ENCODE results near the gene FBXO28. TPM values are rescaled to one million over a fixed set of nuclear protein-coding genes. Genes with fewer than 3 reads are reported as not detected.

The FBXO28 gene
- total RNA-seq, 4 donors from 2014 or later: 26.6 to 46.8 (median 28.8) TPM

DNA sequence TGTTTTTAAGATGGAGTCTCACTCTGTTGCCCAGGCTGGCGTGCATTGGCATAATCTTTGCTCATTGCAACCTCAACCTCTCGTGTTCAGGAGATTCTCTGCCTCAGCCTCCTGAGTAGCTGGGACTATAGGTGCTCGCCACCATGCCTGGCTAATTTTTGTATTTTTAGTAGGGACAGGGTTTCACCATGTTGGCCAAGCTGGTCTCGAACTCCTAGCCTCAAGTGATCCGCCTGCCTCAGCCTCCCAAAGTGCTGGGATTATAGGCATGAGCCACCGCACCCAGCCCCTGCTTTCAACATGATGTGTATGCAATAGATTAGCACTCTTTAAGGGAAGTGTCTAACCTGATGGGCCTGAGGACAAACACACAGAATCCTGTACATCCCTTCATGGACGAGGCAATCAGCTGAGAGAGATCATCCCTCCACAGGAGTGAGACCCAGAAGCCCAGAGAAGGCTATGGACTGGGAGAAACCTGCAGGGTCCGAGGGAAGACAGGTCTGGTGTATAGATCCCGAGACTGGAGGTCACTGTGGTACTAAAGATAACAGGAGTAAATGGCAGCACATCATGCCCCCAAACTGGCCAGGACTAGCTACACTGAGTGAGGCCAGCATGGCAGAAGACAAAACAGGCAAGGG lies 63.6 kb downstream of the FBXO28 start:
- TF ChIP-seq, protein P1, sequence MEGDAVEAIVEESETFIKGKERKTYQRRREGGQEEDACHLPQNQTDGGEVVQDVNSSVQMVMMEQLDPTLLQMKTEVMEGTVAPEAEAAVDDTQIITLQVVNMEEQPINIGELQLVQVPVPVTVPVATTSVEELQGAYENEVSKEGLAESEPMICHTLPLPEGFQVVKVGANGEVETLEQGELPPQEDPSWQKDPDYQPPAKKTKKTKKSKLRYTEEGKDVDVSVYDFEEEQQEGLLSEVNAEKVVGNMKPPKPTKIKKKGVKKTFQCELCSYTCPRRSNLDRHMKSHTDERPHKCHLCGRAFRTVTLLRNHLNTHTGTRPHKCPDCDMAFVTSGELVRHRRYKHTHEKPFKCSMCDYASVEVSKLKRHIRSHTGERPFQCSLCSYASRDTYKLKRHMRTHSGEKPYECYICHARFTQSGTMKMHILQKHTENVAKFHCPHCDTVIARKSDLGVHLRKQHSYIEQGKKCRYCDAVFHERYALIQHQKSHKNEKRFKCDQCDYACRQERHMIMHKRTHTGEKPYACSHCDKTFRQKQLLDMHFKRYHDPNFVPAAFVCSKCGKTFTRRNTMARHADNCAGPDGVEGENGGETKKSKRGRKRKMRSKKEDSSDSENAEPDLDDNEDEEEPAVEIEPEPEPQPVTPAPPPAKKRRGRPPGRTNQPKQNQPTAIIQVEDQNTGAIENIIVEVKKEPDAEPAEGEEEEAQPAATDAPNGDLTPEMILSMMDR (IDR thresholded peaks at IDR 0.05; ENCODE audit: low read depth): no peak

DNA sequence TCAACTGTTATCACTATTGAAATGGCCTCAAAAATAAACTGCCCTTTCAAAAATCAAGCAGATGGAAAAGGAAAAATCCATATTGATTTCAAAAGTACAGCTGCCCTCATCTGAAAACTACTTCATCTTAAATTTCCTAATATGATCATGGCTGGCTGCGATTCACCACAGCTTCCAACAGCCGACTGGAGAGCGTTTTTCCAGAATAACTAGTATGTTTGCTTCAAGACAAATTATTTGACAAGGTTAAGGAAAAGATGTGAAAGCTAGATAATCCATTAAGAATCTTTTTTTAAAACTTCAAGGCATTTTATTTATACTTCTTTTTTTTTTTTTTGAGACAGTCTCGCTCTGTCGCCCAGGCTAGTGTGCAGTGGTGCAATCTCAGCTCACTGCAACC lies 65.0 kb downstream of the FBXO28 start:
- TF ChIP-seq, protein P1 (IDR thresholded peaks at IDR 0.05; ENCODE audit: low read depth): no peak

DNA sequence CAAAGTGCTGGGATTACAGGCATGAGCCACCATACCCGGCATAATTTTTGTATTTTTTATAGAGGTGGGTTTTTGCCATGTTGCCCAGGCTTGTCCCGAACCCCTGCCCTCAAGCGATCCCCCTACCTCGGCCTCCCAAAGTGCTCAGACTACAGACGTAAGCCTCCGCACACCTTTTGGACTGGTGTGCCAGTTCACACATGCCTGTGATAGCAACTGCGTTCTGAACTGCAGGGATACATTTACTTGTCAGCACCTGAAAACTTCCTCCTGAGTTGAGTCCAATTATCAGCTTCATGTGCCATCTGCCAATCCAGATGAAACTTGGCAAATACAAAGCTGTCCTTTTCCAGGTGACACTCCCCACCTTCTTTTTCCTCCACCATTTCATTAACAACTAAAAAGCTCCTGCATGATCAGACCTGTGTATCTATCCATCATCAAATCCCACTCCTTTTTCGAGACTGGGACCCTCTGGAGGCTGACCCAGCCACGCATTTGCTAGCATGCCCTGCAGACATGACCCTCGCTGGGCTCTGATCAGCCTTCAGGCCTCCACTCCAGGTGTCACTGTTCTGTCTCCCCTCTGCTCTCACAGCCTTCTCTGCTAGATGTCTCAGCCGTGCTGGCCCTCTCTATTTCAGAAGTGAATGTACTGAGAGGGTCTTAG lies 67.0 kb downstream of the FBXO28 start:
- TF ChIP-seq, protein P1 (IDR thresholded peaks at IDR 0.05; ENCODE audit: low read depth): no peak

DNA sequence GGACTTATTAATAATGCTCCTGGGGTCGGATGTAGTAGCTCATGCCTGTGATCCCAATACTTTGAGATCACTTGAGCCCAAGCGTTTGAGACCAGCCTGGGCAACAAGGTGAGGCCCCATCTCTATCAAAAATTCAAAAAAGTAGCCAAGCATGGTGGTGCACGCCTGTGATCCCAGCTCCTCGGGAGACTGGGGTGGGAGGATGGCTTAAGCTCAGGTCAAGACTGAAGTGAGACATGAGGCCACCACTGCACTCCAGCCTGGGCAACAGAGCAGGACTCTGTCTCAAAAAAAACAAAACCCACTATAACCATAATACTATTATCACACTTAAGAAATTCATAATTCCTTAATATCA lies 67.5 kb downstream of the FBXO28 start:
- TF ChIP-seq, protein P1 (IDR thresholded peaks at IDR 0.05; ENCODE audit: low read depth): no peak

DNA sequence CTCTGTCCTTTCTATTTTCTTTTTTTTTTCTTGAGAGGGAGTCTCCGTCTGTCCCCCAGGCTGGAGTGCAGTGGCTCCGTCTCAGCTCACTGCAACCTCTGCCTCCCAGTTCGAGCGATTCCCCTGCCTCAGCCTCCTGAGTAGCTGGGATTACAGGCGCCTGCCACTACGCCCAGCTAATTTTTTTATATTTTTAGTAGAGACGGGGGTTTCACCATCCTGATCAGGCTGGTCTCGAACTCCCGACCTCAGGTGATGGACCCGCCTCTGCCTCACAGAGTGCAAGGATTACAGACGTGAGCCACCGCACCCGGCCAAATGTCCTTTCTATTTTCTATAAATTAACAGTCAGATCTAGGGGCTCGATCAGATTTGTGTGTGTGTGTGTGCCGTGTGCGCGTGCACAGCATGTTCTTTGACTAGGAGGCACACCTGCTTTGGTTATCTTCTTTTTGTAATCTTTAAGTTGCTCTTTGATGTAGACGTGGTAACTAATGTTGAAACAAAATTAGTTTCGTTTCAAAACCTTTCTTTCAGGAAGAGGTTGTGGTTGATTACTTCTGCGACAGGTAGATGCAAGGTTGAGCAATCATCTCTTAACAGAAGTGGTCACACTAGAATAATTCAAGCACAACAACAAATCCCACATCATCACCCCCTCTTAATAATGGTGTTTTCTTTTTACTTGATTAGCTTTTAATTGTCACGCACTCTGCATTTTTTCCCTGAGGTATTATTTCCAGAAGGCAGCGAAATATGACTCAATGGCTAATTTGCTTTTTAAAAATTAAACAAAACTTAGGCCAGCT lies 68.3 kb downstream of the FBXO28 start:
- TF ChIP-seq, protein P1 (IDR thresholded peaks at IDR 0.05; ENCODE audit: low read depth): no peak

DNA sequence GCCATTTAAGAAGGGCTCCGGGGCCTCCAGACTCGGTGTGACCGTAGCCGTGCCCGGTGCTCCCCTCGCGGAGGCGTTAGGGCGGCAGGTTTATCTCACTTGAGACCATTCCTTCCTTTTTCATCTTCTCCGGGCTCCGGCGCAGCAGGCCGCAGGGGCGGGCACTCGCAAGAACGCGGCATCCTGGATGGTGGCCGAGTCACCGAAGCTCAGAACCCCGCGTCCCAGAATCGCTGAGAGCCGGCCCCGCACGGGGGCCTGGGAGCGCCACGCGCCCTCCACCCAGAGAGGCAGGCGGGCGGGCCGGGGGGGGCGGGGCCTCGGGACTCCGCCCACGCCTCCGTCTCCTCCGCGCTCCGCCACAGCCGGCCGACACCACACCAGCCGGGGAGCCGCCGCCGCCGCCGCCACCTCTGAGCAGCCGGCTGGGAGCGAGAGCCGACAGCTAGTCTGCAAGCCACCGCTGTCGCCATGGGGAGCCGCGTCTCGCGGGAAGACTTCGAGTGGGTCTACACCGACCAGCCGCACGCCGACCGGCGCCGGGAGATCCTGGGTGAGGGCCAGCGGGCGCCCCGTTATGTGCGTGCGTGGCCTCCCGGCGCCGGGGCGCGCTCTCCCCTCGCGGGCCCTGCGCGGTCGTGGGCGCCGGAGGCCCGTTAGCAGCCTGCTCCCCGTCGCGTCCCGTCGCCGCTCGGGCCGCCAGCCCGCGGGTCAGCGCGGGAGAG lies 69.1 kb downstream of the FBXO28 start, which contains the start of gene DEGS1:
Gene DEGS1, plus strand, starts transcription at position 375 of the 725 bp plus-strand sequence. Its CDS starts 97 bp downstream, at position 472.
- TF ChIP-seq, protein P1 (IDR thresholded peaks at IDR 0.05; ENCODE audit: low read depth): no peak
